ENCODE measurements around the gene ETF1.

ETF1 gene

GRCh38 chr5:138542956-138543729, at the start of gene ETF1:
TSS of gene ETF1 (minus strand) at chr5:138543236. CDS start at chr5:138542918, 318 bp downstream.
- DNase-seq (ENCODE audit: low read depth), result peak; percentile 100

GRCh38 chr5:138588013-138588788, 45.2 kb upstream of the ETF1 start:
- DNase-seq (ENCODE audit: low read depth), result no peak

GRCh38 chr5:138585157-138585556, 42.1 kb upstream of the ETF1 start:
- DNase-seq (ENCODE audit: low read depth), result no peak

- no peak for DNase-seq (ENCODE audit: low read depth)
Measured at GRCh38 chr5:138583984-138584637, 41.1 kb upstream of the ETF1 start.

- no peak for DNase-seq (ENCODE audit: low read depth)
Measured at GRCh38 chr5:138582959-138583358, 39.9 kb upstream of the ETF1 start.

- DNase-seq (ENCODE audit: low read depth), result no peak
Measured at GRCh38 chr5:138580777-138581176, 37.7 kb upstream of the ETF1 start.

- DNase-seq (ENCODE audit: low read depth), result no peak
Measured at GRCh38 chr5:138580001-138580400, 37.0 kb upstream of the ETF1 start.

- no peak for DNase-seq (ENCODE audit: low read depth)
Measured at GRCh38 chr5:138579517-138579863, 36.5 kb upstream of the ETF1 start.

GRCh38 chr5:138577452-138577851, 34.4 kb upstream of the ETF1 start:
- DNase-seq (ENCODE audit: low read depth), result no peak

- peak; percentile 96 for DNase-seq (ENCODE audit: low read depth)
Measured at GRCh38 chr5:138575194-138576015, 32.4 kb upstream of the ETF1 start, which contains the start of gene HSPA9. TSS of gene HSPA9 (minus strand) at chr5:138575401. CDS start at chr5:138575318, 83 bp downstream.

GRCh38 chr5:138574744-138575193, 31.7 kb upstream of the ETF1 start:
- no peak for DNase-seq (ENCODE audit: low read depth)

- DNase-seq (ENCODE audit: low read depth), result no peak
Measured at GRCh38 chr5:138573949-138574670, 31.1 kb upstream of the ETF1 start.

GRCh38 chr5:138573223-138573622, 30.2 kb upstream of the ETF1 start:
- DNase-seq (ENCODE audit: low read depth), result no peak

- DNase-seq (ENCODE audit: low read depth), result no peak
Measured at GRCh38 chr5:138570871-138571270, 27.8 kb upstream of the ETF1 start.

GRCh38 chr5:138569782-138570181, 26.7 kb upstream of the ETF1 start:
- no peak for DNase-seq (ENCODE audit: low read depth)

GRCh38 chr5:138568061-138568824, 25.2 kb upstream of the ETF1 start:
- no peak for DNase-seq (ENCODE audit: low read depth)

GRCh38 chr5:138566792-138567191, 23.8 kb upstream of the ETF1 start:
- DNase-seq (ENCODE audit: low read depth), result no peak

- no peak for DNase-seq (ENCODE audit: low read depth)
Measured at GRCh38 chr5:138565100-138565821, 22.2 kb upstream of the ETF1 start.

- DNase-seq (ENCODE audit: low read depth), result no peak
Measured at GRCh38 chr5:138564242-138564641, 21.2 kb upstream of the ETF1 start.

Measured in T-helper 22 cell (primary cell).